Esophagus muscularis mucosa (tissue), 4 donors: Measurements from ENCODE around the gene MGAT5B.

Experiments used
- CTCF ChIP-seq, 3 experiments: fragments of 200-600 bp in 2 of 3; fragments of 450-650 bp in 1 of 3; sonication (generic) in 2 of 3; IDR thresholded peaks; one replicate each; pipeline ENCODE4 v1.5.1; 2017 to 2019; ENCODE audit warnings: antibody characterized with exemption in 3 of 3, mild to moderate bottlenecking in 2 of 3, moderate library complexity in 1 of 3
- EP300 ChIP-seq: sonication (generic); formaldehyde crosslinking; IDR thresholded peaks from one replicate; pipeline ENCODE4 v1.6.1; 2017; ENCODE audit warnings: antibody characterized with exemption
- POLR2A ChIP-seq: fragments of 450-650 bp; IDR thresholded peaks from one replicate; pipeline ENCODE4 v1.6.1; 2017; ENCODE audit warnings: antibody characterized with exemption, moderate library complexity, mild to moderate bottlenecking, low read depth

- TF ChIP-seq CTCF (IDR thresholded peaks at IDR 0.05) (no peak), EP300 (no peak), POLR2A (no peak)
Observed at GRCh38 chr17:76994237-76994637, 126.0 kb downstream of the MGAT5B start.
